HUDEP-2 (cell line): ENCODE measurements around the gene PCNX2.

Source experiments
- DNase-seq, 76 experiments: peaks; one replicate each; lab custom pipeline; 2025; ENCODE audit not compliant: unreplicated experiment in 76 of 76; lab: John Stamatoyannopoulos, UW

PCNX2 gene

DNA sequence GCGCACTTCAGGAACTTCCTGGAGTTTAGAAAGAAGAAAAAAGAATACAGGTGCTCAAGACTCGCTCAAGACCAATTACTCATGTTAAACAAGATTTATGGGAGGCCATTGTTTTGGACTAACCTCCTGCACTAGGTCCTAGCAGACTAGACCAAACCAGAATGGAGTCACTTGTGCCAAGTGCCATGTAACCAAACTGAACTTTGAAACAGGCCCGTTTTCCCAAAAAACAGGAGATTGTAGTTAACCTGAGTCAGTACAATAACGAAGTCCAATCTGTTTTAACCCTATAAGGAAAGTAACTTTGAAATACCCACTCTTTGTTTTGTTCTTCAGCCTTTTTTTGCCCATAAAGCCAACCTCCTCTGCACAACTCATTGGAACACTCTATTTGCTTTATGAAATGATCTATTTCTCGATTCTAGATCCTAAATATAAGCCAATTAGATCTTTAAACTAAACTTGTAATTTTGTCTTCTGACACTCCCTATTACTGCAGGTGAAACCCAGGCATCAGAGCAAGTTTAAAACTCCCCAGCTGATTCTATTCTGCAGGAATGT, 345.8 kb downstream of the PCNX2 start:
- no peak for DNase-seq

DNA sequence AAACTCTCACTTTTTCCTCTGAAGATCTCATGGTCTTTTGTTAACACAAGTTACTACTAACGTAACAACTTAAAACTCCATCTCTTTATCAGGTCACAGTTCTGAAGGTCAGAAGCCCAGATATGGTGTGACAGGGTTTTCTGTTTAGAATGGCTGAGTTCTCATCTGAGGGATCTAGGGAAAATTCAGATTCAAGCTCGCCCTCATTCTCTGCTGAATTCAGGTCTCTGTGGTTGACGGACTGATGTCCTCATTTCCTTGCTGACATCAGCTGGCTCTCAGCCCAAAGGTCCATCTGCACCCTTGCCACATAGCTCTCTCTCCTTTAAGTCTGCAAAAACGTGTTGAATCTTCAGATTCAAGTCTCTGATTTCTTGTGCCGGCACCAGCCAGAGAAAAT, 351.2 kb downstream of the PCNX2 start:
- DNase-seq, result no peak

DNA sequence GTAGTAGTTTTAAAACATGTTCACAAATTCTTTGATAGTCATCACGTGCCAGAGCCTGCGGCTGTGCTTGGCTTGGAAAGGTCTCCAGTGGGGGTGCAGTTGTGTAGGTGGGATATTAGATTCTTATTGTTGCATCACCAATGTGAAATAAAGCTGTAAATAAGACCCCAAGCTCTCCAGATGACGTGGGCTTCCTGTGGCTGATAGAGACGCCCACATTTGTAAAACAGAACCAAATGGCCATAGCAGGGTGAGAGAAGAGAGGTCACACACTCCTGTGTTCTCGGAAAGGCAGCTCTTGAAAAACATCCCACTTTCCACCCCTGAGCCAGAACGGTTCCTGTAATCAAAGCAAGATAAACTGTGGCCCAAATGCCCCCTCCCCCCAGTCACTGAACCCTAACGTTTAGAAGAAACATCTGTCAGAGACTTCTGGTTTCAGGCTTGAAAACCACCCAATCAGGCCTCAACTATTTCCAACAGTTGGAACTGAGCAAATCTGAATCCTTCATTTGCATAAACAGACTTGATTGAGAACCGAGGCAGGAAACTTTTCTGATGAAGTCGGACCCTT, 351.8 kb downstream of the PCNX2 start:
- no peak for DNase-seq

DNA sequence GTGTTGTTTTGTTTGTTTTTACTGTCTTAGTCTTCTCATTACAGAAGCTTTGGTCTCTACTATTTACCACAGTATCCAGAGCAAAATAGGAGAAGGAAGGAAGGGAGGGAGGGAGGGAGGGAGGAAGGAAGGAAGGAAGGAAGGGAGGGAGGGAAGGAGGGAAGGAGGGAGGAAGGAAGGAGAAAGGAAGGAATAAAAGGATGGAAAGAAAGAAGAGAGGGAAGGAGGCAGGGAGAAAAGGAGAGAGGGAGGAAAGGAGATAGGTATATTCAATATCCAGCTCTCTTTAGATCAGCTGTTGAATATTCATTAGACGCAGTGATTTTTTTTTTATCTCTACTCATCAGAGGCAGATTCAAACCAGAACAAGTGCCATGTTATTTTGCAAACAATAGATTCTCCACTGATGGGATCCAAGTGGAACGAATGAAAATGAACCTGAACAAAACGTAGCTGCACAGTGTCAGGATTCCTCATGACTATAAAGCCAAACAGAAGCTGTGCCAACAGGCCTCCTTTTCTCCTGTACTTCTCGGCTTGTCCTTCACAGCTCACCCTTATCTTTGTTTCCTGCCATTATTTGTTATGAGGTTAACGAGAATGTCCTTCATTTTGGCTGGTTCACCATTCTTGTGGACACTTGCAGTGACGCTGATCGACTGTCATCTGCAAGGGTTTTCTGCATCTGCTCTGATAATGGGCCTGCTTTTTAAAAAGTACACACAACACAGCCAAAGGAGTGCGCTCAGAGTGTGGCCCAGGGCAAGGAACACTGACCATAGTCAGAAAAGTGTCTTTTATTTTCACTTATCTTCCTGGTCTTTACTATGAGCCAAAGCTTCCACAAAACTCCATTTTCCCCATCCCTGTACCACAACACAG, 352.9 kb downstream of the PCNX2 start:
- no peak for DNase-seq

DNA sequence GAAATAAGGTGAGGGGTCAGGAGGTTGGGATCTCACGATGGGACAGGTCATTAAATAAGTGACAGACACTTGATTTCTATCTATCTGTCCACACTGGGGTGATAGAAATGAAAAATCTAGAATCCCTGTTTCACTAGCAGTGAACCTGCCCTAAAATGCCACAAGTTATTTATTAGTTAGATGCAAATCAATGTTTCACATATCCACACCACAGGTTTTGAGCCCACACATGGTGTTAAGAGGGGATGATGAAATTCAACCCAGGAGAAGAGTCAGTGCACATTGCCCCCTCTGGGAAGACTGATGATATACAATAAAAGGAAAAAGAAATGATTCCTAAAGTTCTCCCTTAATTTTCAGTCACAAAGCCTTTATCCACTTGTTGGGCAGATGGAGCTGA, 355.3 kb downstream of the PCNX2 start:
- DNase-seq, result no peak

DNA sequence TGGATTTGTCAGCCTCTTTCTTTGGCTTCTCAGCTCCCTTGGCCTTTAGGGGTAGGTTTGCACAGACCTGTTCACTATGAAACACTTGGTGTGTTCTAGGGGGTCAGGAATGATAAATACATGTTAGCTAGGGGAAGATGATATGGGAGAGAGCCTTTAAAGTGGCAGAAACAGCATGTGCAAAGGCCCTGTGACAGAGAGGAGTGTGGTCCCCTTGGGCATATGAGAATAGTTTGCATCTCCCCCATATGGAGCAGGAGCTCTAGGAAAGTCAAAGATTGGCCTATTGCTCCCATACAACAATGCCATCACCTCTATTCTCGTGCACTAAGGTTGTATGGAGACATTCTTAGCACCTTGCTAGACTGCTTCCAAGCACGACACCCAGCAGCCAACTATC, 355.8 kb downstream of the PCNX2 start:
- no peak for DNase-seq

DNA sequence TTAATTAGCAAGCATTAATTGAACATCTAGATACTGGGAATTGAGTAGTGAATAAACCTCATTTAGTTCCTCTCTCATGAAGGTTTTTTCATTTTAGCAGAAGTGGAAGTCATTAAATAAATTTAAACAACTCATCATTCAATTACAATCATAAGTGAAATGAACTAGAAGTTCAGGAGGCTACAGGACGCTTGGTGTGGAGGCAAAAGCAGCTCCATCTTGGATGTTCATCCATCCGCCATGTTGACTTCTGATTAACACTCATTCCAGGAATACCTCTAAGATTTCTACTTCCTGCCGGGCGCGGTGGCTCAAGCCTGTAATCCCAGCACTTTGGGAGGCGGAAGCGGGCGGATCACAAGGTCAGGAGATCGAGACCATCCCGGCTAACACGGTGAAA, 356.6 kb downstream of the PCNX2 start:
- no peak for DNase-seq

DNA sequence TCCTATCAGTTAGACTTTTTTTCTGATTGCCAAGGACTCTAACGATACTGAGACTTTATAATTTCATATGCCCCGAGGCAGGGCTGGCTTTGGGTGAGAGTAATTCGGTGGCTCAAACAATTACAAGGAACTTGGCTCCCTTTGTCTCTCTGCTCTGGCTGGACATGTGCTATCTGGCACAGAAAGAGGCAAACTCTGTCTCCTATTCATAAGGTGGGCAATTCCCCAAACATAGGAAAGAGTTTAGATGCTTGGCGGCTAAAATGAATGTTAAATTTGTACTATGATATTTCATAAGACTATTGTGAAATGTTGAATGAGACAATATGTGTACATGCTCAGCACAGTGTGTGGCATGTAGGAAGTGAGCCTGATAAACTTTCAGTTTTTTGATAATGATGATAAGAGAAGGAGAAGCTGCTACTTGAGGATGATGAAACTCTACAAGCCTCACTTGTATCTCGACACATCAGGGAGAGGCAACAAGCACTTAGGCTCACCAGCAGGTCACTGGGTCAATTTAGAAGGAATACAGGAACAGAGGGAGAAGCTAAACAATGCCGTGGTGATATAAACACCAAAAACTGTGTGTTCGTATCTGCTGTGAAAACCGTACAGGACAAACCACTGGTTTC, 357.7 kb downstream of the PCNX2 start:
- DNase-seq, result no peak

DNA sequence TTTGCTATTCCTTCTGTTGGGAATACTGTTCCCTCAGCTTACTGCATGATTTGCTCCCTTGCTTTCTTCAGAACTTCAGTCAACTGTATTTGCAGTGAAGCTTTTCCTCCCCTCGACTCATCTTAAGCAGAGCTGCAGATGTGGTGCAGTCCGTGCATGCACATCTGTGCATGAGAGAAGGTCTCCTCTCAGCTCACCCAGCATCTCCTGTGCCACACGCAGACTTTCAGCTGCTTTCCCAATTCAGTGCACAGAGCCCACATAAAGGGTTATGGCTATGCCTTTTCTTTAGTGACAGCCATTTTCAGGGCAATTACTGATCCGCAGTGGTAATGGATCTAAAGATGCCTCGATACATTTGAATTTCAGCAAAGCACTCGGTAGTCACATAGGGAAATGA, 358.6 kb downstream of the PCNX2 start:
- DNase-seq, result no peak
